Glutamatergic neuron (in vitro differentiated cells): Measurements from ENCODE around the gene CASP8AP2. TPM values are rescaled to one million over a fixed set of nuclear protein-coding genes. Genes with fewer than 3 reads are reported as not detected.
"Not testable (repeated sequence)": the region's sequence is repeated elsewhere in the genome, so short reads cannot be mapped to it uniquely, and the experiment has no call there.

Experiments
- DNase-seq: peaks from one replicate; pipeline ENCODE4 v3.0.0; 2022
- H3K27ac Mint-ChIP-seq: one replicate; pipeline ENCODE4 v1.8.0; 2020; ENCODE audit warnings: mild to moderate bottlenecking, mixed read lengths, inconsistent platforms; ENCODE audit not compliant: unreplicated experiment
- H3K27me3 Mint-ChIP-seq: one replicate; pipeline ENCODE4 v1.8.0; 2020; ENCODE audit warnings: mild to moderate bottlenecking, moderate library complexity, mixed read lengths, inconsistent platforms; ENCODE audit not compliant: unreplicated experiment
- H3K36me3 Mint-ChIP-seq: one replicate; pipeline ENCODE4 v1.8.0; 2020; ENCODE audit warnings: mild to moderate bottlenecking, mixed read lengths, inconsistent platforms; ENCODE audit not compliant: unreplicated experiment
- H3K4me1 Mint-ChIP-seq: one replicate; pipeline ENCODE4 v1.8.0; 2020; ENCODE audit warnings: mild to moderate bottlenecking, low read depth, mixed read lengths, inconsistent platforms; ENCODE audit not compliant: unreplicated experiment
- H3K4me3 Mint-ChIP-seq: one replicate; pipeline ENCODE4 v1.8.0; 2020; ENCODE audit warnings: mild to moderate bottlenecking, mixed read lengths, inconsistent platforms; ENCODE audit not compliant: unreplicated experiment
- H3K9me3 Mint-ChIP-seq: one replicate; pipeline ENCODE4 v1.8.0; 2020; ENCODE audit warnings: mild to moderate bottlenecking, moderate library complexity, mixed read lengths, inconsistent platforms; ENCODE audit not compliant: unreplicated experiment
- long read RNA-seq: library from polyadenylated mRNA; unstranded; transcript quantifications from one replicate; pipeline ENCODE4 v2.0.0, GENCODE V29; 2020; ENCODE audit not compliant: unreplicated experiment
- total RNA-seq: library from RNA; stranded (reverse); fragmentation: NEBNext Ultra II Directional; extraction: Animal tissue kit (Norgen Biotek cat#: 25700); gene quantifications from one replicate; pipeline ENCODE4 v1.2.1, GENCODE V29; 2021; ENCODE audit not compliant: unreplicated experiment
- TF ChIP-seq, protein P1 (sequence below): fragments of 200-600 bp; sonication (generic); IDR thresholded peaks from one replicate; pipeline ENCODE4 v1.5.0; 2021; ENCODE audit not compliant: partially characterized antibody, unreplicated experiment

The CASP8AP2 gene
- total RNA-seq: 20.3 TPM
- long read RNA-seq, partial matches to known transcripts: 0 of 8 reads
- long read RNA-seq, other reads (novel, unspliced or antisense): 3 of 8 reads

DNA sequence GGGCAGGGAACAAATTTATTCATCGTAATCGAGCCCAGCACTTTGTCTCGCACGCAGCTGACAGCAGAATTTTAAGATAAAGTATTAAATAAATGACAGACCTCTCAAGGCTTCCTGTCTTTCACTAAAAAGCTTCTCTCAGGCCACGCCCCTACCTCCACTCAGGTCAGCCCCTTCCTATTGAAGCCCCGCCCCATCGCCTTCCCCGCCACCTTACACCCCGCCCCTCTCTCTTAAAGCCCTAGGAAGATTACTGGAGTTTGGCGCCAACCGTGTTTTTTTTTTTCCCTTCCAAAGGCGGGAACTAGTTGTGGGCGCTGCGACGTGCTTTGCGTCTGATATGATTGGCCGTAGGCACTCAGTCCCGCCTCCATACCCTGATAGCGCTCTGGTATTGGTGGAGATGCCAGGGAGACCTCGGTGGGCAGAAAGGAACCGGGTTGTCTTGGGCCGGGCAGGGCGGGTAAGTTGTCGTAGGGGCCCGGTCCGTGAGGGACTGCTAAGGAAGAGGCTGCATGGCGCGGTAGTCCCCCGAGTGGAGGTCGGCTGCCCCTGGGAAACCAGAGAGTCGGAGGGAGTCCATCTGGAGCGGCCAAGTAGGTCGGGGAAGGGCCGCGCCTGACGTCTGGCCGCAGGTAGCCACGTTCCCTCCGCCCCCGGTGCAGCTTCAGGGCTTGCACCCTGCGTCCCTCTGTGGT is at the start of gene CASP8AP2:
Gene CASP8AP2, plus strand, starts transcription at position 409 of the 698 bp plus-strand sequence.
- Mint-ChIP-seq H3K4me1 (peaks cover 4% of the 10 kb centered on the region), H3K27me3 (no peaks in the 10 kb centered on the region), H3K27ac (peak within 1 kb of the TSS; percentile 84), H3K9me3 (no peaks in the 10 kb centered on the region), H3K4me3 (peak within 1 kb of the TSS; percentile 98), H3K36me3 (no peaks in the 10 kb centered on the region)
- TF ChIP-seq, protein P1, sequence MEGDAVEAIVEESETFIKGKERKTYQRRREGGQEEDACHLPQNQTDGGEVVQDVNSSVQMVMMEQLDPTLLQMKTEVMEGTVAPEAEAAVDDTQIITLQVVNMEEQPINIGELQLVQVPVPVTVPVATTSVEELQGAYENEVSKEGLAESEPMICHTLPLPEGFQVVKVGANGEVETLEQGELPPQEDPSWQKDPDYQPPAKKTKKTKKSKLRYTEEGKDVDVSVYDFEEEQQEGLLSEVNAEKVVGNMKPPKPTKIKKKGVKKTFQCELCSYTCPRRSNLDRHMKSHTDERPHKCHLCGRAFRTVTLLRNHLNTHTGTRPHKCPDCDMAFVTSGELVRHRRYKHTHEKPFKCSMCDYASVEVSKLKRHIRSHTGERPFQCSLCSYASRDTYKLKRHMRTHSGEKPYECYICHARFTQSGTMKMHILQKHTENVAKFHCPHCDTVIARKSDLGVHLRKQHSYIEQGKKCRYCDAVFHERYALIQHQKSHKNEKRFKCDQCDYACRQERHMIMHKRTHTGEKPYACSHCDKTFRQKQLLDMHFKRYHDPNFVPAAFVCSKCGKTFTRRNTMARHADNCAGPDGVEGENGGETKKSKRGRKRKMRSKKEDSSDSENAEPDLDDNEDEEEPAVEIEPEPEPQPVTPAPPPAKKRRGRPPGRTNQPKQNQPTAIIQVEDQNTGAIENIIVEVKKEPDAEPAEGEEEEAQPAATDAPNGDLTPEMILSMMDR: no peak
- DNase-seq: peak; percentile 85

DNA sequence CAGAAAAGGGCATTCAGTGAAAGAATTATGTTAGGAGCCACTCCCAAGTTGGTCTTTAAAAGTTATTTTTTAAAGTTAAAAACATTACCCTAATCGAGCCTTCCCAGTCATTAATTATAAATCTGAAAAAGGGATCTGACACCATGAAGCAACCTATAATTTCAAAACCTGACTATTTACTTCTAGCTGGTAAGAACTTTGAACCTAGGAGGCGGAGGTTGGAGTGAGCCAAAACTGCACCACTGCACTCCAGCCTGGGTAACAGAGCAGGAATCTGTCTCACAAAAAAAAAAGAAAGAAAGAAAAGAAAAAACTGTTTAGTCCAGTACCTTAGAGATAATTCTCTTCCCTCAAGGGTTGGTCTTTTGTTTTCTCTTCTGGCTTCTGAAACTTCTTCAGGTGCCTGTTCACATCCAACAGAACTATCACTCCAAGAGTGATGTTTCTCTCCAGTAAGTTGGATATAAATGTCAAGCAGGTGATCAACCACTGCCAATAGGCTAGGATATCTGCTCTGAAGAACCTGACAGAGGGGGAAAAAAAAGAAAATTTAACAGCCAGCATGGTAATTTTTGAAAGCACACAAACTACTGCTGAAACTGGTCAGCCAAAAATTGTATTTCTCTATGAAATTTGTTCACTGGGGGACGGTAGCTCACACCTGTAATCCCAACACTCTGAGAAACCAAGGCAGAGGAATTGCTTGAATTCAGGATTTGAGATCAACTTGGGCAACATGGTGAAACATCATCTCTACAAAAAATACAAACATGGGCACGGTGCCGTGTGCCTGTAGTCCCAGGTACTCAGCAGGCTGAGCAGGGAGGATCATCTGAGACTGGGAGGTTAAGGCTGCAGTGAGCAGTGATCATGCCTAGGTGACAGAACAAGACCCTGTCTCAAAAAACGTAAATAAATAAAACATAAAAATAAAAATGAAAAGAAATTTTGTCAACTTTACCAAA is 48.3 kb upstream of the CASP8AP2 start:
- no peak for DNase-seq
- TF ChIP-seq, protein P1: no peak
- Mint-ChIP-seq H3K27me3 (no peaks in the 10 kb centered on the region), H3K27ac (no peak overlapping the region), H3K9me3 (no peaks in the 10 kb centered on the region), H3K36me3 (peaks cover 7% of the 10 kb centered on the region), H3K4me3 (no peak overlapping the region), H3K4me1 (no peaks in the 10 kb centered on the region)

DNA sequence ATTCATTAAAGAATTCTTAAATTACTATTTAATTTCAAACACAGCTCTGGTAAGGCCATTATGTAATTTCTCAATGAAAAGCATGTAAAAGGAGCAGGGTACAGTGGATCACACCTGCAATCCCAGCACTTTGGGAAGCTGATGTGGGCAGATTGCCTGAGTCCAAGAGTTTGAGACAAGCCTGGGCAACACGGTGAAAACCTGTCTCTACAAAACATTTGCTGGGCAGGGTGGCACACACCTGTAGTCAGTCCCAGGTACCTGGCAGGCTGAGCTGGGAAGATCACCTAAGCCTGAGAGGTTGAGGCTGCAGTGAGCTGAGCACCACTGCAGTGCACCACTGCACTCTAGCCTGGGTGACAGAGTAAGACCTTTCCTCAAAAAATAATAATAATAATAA is 47.5 kb upstream of the CASP8AP2 start:
- Mint-ChIP-seq H3K9me3 (no peaks in the 10 kb centered on the region), H3K27ac (no peak overlapping the region), H3K36me3 (peaks cover 7% of the 10 kb centered on the region), H3K4me1 (no peaks in the 10 kb centered on the region), H3K27me3 (no peaks in the 10 kb centered on the region), H3K4me3 (no peak overlapping the region)
- TF ChIP-seq, protein P1: no peak
- DNase-seq: no peak

DNA sequence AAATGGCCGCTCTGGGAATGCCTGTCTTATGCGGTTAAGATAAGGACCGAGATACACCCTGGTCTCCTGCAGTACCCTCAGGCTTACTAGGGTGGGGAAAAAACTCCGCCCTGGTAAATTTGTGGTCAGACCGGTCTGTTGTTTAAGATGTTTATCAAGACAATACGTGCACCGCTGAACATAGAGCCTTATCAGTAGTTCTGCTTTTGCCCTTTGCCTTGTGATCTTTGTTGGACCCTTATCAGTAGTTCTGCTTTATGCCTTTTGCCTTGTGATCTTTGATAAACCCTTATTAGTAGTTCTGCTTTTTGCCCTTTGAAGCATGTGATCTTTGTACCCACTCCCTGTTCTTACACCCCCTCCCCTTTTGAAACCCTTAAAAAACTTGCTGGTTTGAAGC is 46.4 kb upstream of the CASP8AP2 start:
- not testable (repeated sequence) for H3K9me3 Mint-ChIP-seq, H3K4me1 Mint-ChIP-seq, H3K27ac Mint-ChIP-seq, DNase-seq, H3K36me3 Mint-ChIP-seq, H3K4me3 Mint-ChIP-seq, H3K27me3 Mint-ChIP-seq

DNA sequence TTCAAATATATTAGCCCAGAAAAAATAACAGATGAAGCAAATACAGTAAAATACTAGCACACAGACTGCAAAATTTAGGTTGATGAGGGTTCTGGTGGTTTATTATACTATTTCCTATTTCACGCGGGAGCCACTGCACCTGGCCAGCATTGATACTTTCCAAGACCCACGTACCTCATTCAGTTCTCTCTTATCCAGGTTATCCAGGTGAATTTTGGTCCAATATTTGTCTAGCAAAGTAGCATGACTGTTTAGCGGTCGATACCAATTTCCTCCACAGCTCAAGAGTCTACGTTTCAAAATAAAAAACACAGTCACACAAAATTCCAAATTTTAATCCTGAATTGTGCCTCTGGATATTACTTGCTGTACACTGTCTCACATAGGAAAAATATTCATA is 44.8 kb upstream of the CASP8AP2 start:
- Mint-ChIP-seq H3K4me3 (no peak overlapping the region), H3K27ac (no peak overlapping the region), H3K4me1 (no peaks in the 10 kb centered on the region), H3K36me3 (peaks cover 7% of the 10 kb centered on the region), H3K27me3 (no peaks in the 10 kb centered on the region), H3K9me3 (no peaks in the 10 kb centered on the region)
- no peak for DNase-seq
- TF ChIP-seq, protein P1: no peak
